Karpas-422 (cell line): ENCODE measurements around the gene REEP6. TPM values are rescaled to one million over a fixed set of nuclear protein-coding genes. Genes with fewer than 3 reads are reported as not detected.
"Not testable (repeated sequence)": the region's sequence is repeated elsewhere in the genome, so short reads cannot be mapped to it uniquely, and the experiment has no call there.

Experiments used
- DNase-seq: peaks from one replicate; pipeline ENCODE4 v3.0.0-alpha.2; 2015
- H2AFZ ChIP-seq: fragments of 200-600 bp; sonication (generic); 2 replicates; pipeline ENCODE4 v1.6.1; 2014; ENCODE audit warnings: antibody characterized with exemption, low read length, mixed read lengths
- H3K27ac ChIP-seq: fragments of 200-600 bp; sonication (generic); 2 replicates; pipeline ENCODE4 v1.5.1; 2014; ENCODE audit warnings: mild to moderate bottlenecking, low read length, moderate library complexity
- H3K27me3 ChIP-seq: fragments of 200-600 bp; sonication (generic); 2 replicates; pipeline ENCODE4 v1.6.1; 2014; ENCODE audit warnings: low read length, mixed read lengths
- H3K36me3 ChIP-seq: fragments of 200-600 bp; sonication (generic); 2 replicates; pipeline ENCODE4 v1.6.1; 2014; ENCODE audit warnings: low read length, mixed read lengths; ENCODE audit not compliant: insufficient read depth
- H3K4me1 ChIP-seq: fragments of 200-600 bp; sonication (generic); 2 replicates; pipeline ENCODE4 v1.6.1; 2014; ENCODE audit warnings: mild to moderate bottlenecking, low read length, mixed read lengths
- H3K4me2 ChIP-seq: fragments of 200-600 bp; sonication (generic); 2 replicates; pipeline ENCODE4 v1.6.1; 2014; ENCODE audit warnings: low read length, low read depth, mild to moderate bottlenecking; ENCODE audit not compliant: poor library complexity, severe bottlenecking
- H3K4me3 ChIP-seq: fragments of 200-600 bp; sonication (generic); 2 replicates; pipeline ENCODE4 v1.5.1; 2014; ENCODE audit warnings: mild to moderate bottlenecking, antibody characterized with exemption, low read length, mixed read lengths
- H3K79me2 ChIP-seq: fragments of 200-600 bp; sonication (generic); 2 replicates; pipeline ENCODE4 v1.6.1; 2014; ENCODE audit warnings: mild to moderate bottlenecking, low read length, mixed read lengths
- H3K9ac ChIP-seq: fragments of 200-600 bp; sonication (generic); 2 replicates; pipeline ENCODE4 v1.6.0; 2014; ENCODE audit warnings: low read length
- H3K9me2 ChIP-seq: fragments of 200-600 bp; sonication (generic), shearing (Covaris generic); replicated peaks from 2 replicates; pipeline ENCODE4 v1.6.0; 2014; ENCODE audit warnings: mild to moderate bottlenecking, low read length, moderate library complexity; ENCODE audit not compliant: insufficient read depth
- H3K9me3 ChIP-seq: fragments of 300-700, 200-600 bp; sonication (generic); 2 replicates; pipeline ENCODE4 v1.6.1; 2014; ENCODE audit warnings: low read length, mixed read lengths
- H4K20me1 ChIP-seq: fragments of 200-600 bp; sonication (generic); 2 replicates; pipeline ENCODE4 v1.6.1; 2014; ENCODE audit warnings: mild to moderate bottlenecking, antibody characterized with exemption, low read length, low read depth; ENCODE audit not compliant: insufficient read depth
- total RNA-seq: library from RNA; depleted of rRNA; stranded (reverse); fragments of >200 nt; shearing (Covaris generic); gene quantifications from 2 replicates; pipeline ENCODE4 v1.2.3, GENCODE V29; 2014; ENCODE audit warnings: low replicate concordance

The REEP6 gene
- total RNA-seq, 1 experiment from 2014 or later: 1.5 TPM

DNA sequence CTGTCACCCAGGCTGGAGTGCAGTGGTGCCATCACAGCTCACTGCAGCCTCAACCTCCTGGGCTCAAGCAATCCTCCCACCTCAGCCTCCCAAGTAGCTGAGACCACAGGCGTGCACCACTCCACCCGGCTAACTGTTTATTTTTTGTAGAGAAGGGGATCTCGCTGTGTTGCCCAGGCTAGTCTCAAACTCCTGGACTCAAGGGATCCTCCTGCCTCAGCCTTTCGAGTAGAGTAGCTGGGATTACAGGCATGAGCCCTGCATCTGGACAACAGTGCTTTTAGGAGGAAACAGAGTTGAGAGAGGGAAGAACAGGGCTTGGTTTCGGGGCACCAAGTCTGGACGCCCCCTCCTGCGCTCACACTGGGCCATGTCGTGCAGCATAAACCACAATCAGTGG is 28.8 kb downstream of the REEP6 start:
- not testable (repeated sequence) for H3K27ac ChIP-seq, H3K79me2 ChIP-seq, H3K36me3 ChIP-seq, H3K27me3 ChIP-seq, H3K4me3 ChIP-seq, H3K4me1 ChIP-seq, H3K9me3 ChIP-seq, H2AFZ ChIP-seq, DNase-seq, H4K20me1 ChIP-seq, H3K9me2 ChIP-seq, H3K9ac ChIP-seq, H3K4me2 ChIP-seq

DNA sequence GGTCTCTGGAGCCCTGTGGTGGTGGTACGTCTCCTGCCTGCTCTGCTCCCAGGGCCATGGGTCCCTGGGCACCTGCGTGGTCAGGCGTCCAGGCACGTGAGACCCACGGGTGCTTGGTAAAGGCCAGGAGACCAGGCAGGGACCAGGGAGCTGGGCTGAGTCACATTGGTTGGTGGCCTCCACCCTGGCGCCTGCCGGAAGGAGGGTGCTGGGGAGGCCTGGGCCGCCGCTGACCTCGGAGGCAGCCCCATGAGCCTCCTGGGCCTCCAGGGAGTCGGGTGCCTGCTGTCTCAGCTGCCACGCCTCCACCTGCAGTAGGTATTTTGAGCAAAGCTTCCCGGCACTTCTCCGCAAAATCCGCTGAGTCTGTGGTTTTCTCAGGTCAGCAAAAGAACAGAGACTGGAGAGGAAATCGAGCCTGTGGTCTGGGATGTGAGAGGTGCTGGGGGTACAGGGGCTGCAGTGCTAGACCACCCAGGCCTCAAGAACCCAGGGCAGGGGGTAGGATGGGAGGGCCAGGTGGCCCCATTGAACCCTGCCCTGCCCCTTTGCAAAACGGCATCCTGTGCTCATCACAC is 29.3 kb downstream of the REEP6 start:
- Histone ChIP-seq H3K9me2 (no peaks in the 10 kb centered on the region), H3K27ac (no peak overlapping the region), H3K9ac (no peak overlapping the region), H3K4me3 (no peak overlapping the region), H3K79me2 (no peaks in the 10 kb centered on the region), H3K4me1 (no peaks in the 10 kb centered on the region; the same call in 1 of the 2 replicates), H3K27me3 (no peaks in the 10 kb centered on the region), H2AFZ (no peak overlapping the region), H3K4me2 (no peak overlapping the region), H3K9me3 (no peaks in the 10 kb centered on the region), H4K20me1 (no peaks in the 10 kb centered on the region), H3K36me3 (no peaks in the 10 kb centered on the region)
- no peak for DNase-seq

DNA sequence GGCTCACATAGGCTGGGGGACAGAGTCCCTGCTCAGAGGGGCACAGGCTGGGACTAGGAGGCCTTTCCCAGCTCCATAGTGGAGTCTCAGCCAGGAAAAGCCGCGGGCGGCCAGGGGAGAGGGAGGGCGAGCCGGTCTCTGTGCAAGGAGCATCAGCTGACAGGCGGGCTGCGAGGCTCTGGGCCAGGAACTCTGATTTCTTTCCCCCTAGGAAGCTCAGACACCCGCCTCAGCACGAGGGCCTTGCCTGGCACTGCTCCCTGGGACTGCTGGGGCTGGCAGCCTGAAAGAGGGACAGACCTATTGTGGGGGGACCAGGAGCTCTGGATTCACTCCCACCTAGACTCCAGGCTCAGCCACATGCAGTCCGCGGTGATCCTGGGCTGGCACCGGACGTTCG is 30.7 kb downstream of the REEP6 start:
- H3K9me3 ChIP-seq: no peaks in the 10 kb centered on the region
- no peaks in the 10 kb centered on the region for H3K27me3 ChIP-seq
- no peak overlapping the region for H3K4me2 ChIP-seq
- H3K27ac ChIP-seq: no peak overlapping the region
- no peak for DNase-seq
- H3K4me1 ChIP-seq: no peaks in the 10 kb centered on the region; the same call in 1 of the 2 replicates
- H2AFZ ChIP-seq: no peak overlapping the region
- H4K20me1 ChIP-seq: no peaks in the 10 kb centered on the region
- H3K4me3 ChIP-seq: no peak overlapping the region
- no peaks in the 10 kb centered on the region for H3K79me2 ChIP-seq
- H3K36me3 ChIP-seq: no peaks in the 10 kb centered on the region
- no peaks in the 10 kb centered on the region for H3K9me2 ChIP-seq
- H3K9ac ChIP-seq: no peak overlapping the region

DNA sequence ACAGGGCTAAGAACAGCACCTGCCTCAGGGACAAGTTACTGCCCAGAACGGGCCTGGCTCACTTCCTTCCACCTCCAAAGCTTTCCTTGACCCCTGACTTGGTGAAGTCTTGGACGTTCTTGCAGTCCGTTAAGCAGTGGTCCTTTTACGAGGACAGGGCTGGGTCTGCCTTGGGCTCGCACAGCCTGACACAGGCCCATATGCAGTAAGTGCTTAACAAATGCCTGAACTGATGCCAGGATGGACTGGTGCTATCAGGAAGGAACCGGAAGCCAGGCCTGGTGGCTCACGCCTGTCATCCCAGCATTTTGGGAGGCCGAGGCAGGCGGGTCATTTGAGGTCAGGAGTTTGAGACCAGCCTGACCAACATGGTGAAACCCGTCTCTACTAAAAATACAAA is 31.1 kb downstream of the REEP6 start:
- DNase-seq: no peak
- H3K27ac ChIP-seq: no peak overlapping the region
- H3K9ac ChIP-seq: no peak overlapping the region
- H3K4me2 ChIP-seq: no peak overlapping the region
- no peaks in the 10 kb centered on the region for H3K79me2 ChIP-seq
- no peaks in the 10 kb centered on the region for H3K9me2 ChIP-seq
- H2AFZ ChIP-seq: no peak overlapping the region
- no peaks in the 10 kb centered on the region for H3K9me3 ChIP-seq
- H3K4me3 ChIP-seq: no peak overlapping the region
- H4K20me1 ChIP-seq: no peaks in the 10 kb centered on the region
- no peaks in the 10 kb centered on the region for H3K36me3 ChIP-seq
- H3K27me3 ChIP-seq: no peaks in the 10 kb centered on the region
- no peaks in the 10 kb centered on the region; the same call in 1 of the 2 replicates for H3K4me1 ChIP-seq

DNA sequence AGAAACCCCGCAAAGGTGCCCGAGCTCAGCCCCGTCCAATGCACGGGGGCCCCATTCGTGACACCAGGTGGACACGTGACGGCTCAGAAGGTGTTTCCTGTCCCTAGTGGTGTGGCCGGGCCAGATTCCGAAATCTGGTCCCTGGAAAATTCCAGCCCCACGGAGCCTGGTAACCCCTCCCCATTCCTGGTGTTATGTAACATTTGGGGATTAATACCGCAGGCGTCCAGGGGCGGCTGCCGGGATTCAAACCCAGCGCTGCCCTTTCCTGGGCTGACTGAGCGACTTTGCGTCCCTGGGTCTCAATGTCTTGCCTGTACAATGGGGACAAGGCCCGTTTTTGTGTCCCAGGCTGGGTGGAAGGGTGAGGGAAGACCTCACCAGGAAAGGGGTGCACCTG is 31.9 kb downstream of the REEP6 start:
- no peak overlapping the region for H2AFZ ChIP-seq
- no peaks in the 10 kb centered on the region for H3K79me2 ChIP-seq
- no peaks in the 10 kb centered on the region for H3K9me2 ChIP-seq
- H3K9me3 ChIP-seq: no peaks in the 10 kb centered on the region
- H3K4me1 ChIP-seq: no peaks in the 10 kb centered on the region; the same call in 1 of the 2 replicates
- H3K4me3 ChIP-seq: no peak overlapping the region
- H3K27me3 ChIP-seq: no peaks in the 10 kb centered on the region
- no peak overlapping the region for H3K4me2 ChIP-seq
- H3K9ac ChIP-seq: no peak overlapping the region
- no peaks in the 10 kb centered on the region for H3K36me3 ChIP-seq
- DNase-seq: no peak
- no peaks in the 10 kb centered on the region for H4K20me1 ChIP-seq
- H3K27ac ChIP-seq: no peak overlapping the region

DNA sequence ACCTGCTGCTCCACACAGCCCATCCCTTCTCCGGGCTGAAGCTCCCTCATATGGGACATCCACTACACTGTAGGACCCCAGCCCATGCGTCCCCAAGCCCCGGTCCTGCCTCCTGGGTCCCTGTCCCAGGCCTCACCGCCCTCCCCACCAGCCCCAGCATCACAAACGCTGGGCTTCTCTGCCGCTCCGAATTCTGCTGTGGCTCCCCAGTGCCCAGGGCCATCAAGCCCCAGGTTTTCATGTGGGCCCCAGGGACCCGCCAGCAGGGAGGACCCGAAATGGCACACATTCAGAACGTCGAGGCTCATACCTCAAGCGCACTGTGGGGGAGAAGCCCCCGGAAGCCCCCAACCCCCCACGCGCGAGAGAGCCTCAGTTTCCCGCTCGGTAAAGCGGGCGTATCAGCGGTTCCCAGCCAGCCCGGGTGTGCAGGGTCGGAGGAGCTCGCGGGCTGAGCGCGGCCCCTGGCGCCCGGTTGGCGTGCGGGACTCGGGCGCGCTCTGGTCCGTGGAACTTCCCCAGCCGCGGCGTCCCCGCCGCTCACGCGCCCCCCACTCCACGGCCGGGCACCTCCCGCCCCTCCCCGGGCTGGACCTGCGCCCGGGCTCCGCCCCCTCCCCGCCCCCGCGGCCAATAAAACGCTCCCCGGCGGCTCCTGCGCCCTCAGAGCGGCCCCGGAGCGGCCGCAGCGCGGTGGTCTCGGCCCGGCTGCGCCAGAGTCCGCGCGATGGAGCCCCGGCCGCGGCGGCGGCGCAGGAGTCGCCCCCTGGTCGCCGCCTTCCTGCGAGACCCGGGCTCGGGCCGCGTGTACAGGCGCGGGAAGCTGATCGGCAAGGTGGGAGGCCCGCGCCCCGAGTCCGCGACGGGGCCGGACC is 32.7 kb downstream of the REEP6 start, which contains the start of gene PLK5:
TSS of gene PLK5 (plus strand) at position 666 of the 875 bp plus-strand sequence. CDS start 2,920 bp downstream, outside the sequence.
- no peak within 1 kb of the TSS for H3K4me2 ChIP-seq
- H3K4me1 ChIP-seq: no peaks in the 10 kb centered on the region; the same call in 1 of the 2 replicates
- DNase-seq: no peak
- no peak within 1 kb of the TSS for H2AFZ ChIP-seq
- no peaks in the 10 kb centered on the region for H3K9me2 ChIP-seq
- no peaks in the 10 kb centered on the region for H4K20me1 ChIP-seq
- no peaks in the 10 kb centered on the region for H3K79me2 ChIP-seq
- no peaks in the 10 kb centered on the region for H3K36me3 ChIP-seq
- no peaks in the 10 kb centered on the region for H3K27me3 ChIP-seq
- H3K9ac ChIP-seq: no peak within 1 kb of the TSS
- H3K4me3 ChIP-seq: no peak within 1 kb of the TSS
- no peaks in the 10 kb centered on the region for H3K9me3 ChIP-seq
- H3K27ac ChIP-seq: no peak within 1 kb of the TSS

DNA sequence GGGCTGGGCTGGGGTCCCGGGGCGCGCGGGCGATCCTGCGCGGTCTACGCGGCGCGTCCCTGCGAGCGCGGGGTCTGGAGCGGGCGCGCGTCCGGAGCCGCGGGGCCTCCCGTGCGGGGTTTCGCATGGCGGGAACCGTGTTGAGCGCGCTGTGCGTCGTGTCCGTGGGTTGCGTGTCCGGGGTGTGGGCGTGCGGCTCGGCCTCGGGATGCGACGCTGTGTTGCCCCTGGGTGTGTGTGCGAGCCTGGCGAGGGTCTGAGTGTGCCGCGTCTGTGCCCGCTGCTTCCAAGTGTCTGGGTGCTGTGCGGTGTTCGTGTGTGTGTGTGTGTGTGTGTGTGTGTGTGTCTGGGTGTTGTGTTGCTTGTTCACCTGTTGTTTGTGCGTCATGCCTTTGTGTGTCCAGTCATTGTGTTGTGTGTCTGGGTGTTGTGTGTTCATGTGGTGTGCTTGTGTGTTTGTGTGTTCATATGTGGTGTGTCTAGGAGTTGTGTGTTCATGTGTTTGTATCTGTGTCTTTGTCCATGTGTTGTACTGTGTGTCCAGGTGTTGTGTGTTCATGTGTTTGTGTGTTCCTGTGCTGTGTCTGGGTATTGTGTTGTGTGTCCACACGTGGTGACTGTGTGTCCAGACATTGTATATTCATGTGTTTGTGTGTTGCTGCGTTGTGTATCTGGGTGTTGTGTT is 33.4 kb downstream of the REEP6 start:
- Histone ChIP-seq H3K9me2 (no peaks in the 10 kb centered on the region), H3K36me3 (no peaks in the 10 kb centered on the region), H2AFZ (no peak overlapping the region), H3K9ac (no peak overlapping the region), H3K79me2 (no peaks in the 10 kb centered on the region), H3K4me2 (no peak overlapping the region), H3K4me1 (no peaks in the 10 kb centered on the region; the same call in 1 of the 2 replicates), H3K9me3 (no peaks in the 10 kb centered on the region), H4K20me1 (no peaks in the 10 kb centered on the region), H3K4me3 (no peak overlapping the region), H3K27ac (no peak overlapping the region), H3K27me3 (no peaks in the 10 kb centered on the region)
- no peak for DNase-seq

DNA sequence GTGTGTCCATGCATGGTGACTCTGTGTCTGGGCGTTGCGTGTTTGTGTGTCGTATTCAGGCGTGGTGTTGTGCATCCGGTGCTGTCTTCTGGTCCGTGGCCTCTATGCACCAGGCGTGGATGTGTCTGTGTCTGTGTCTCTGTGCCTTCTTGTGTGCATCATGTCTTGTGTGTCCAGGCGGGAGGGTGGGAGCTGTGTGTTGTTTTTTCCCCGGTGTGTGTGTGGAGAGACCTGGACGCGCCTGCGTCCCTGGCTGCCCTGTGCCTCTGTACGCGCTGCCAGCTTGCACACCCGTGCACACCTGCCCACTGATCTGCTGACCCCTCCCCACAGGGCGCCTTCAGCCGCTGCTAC is 34.0 kb downstream of the REEP6 start:
- no peaks in the 10 kb centered on the region for H3K9me2 ChIP-seq
- H3K27ac ChIP-seq: no peak overlapping the region
- H3K9ac ChIP-seq: no peak overlapping the region
- H3K9me3 ChIP-seq: no peaks in the 10 kb centered on the region
- DNase-seq: no peak
- no peaks in the 10 kb centered on the region for H3K79me2 ChIP-seq
- H3K4me1 ChIP-seq: no peaks in the 10 kb centered on the region; the same call in 1 of the 2 replicates
- no peak overlapping the region for H3K4me2 ChIP-seq
- no peaks in the 10 kb centered on the region for H3K27me3 ChIP-seq
- no peaks in the 10 kb centered on the region for H4K20me1 ChIP-seq
- H3K36me3 ChIP-seq: no peaks in the 10 kb centered on the region
- no peak overlapping the region for H2AFZ ChIP-seq
- no peak overlapping the region for H3K4me3 ChIP-seq
